ENCODE measurements around the gene TRIM17. TPM values are rescaled to one million over a fixed set of nuclear protein-coding genes. Genes with fewer than 3 reads are reported as not detected.

TRIM17 gene
- total and polyA plus RNA-seq, 2 experiments from 2014 or later = 0.86 to 1.1 TPM

DNA sequence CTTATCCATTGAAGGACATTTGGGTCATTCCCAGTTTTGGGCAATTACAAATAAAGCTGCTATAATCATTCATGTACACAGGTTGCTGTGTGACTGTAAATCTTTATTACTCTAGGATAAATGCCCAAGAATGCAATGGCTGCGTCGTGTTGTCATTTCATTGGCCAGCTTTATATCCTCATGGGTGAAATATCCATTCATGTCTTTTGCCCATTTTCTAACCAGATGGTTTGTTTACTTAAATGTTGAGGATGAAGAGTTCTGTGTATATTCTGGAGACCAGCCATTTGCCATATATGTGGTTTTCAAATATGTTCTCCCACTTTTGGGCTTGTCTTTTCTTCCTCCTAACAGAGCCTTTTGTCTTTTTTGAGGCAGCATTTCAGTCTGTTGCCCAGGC lies 35.3 kb downstream of the TRIM17 start:
- no peak for DNase-seq (ENCODE audit: low spot score)
- H3K27me3 ChIP-seq (ENCODE audit: insufficient read depth) = peaks cover 59% of the 10 kb centered on the region
- H3K79me2 ChIP-seq (replicated peaks; ENCODE audit: insufficient read depth) = no peaks in the 10 kb centered on the region
- H3F3A ChIP-seq (replicated peaks; ENCODE audit: low read depth) = no peaks in the 10 kb centered on the region
- H3K9me2 ChIP-seq (ENCODE audit: insufficient read depth) = no peaks in the 10 kb centered on the region
- no peak overlapping the region for H3K4me3 Mint-ChIP-seq
- peaks cover 6% of the 10 kb centered on the region; the same call in 1 of the 2 replicates for H3K4me1 ChIP-seq (ENCODE audit: insufficient read depth)
- no peak overlapping the region for H3K27ac Mint-ChIP-seq
- H3K9me3 Mint-ChIP-seq = no peaks in the 10 kb centered on the region
- H3K36me3 ChIP-seq (ENCODE audit: insufficient read depth) = no peaks in the 10 kb centered on the region
- no peak overlapping the region for H3K4me2 ChIP-seq
- no peak for TF ChIP-seq POLR2AphosphoS5 (IDR thresholded peaks at IDR 0.05; ENCODE audit: low read depth)
- no peak for TF ChIP-seq ZNF114 (CRISPR knock-in tag; IDR thresholded peaks at IDR 0.05)
- no peak for TF ChIP-seq NANOG (IDR thresholded peaks at IDR 0.05; ENCODE audit: borderline replicate concordance)
- no peak for TF ChIP-seq ZNF331 (CRISPR knock-in tag; IDR thresholded peaks at IDR 0.05; ENCODE audit: low read depth)
- TF ChIP-seq CREB1 (CRISPR knock-in tag; IDR thresholded peaks at IDR 0.05; ENCODE audit: low read depth) = no peak
- TF ChIP-seq STAT1 (IDR thresholded peaks at IDR 0.05; ENCODE audit: unreplicated experiment) = no peak
- TF ChIP-seq, protein P1, sequence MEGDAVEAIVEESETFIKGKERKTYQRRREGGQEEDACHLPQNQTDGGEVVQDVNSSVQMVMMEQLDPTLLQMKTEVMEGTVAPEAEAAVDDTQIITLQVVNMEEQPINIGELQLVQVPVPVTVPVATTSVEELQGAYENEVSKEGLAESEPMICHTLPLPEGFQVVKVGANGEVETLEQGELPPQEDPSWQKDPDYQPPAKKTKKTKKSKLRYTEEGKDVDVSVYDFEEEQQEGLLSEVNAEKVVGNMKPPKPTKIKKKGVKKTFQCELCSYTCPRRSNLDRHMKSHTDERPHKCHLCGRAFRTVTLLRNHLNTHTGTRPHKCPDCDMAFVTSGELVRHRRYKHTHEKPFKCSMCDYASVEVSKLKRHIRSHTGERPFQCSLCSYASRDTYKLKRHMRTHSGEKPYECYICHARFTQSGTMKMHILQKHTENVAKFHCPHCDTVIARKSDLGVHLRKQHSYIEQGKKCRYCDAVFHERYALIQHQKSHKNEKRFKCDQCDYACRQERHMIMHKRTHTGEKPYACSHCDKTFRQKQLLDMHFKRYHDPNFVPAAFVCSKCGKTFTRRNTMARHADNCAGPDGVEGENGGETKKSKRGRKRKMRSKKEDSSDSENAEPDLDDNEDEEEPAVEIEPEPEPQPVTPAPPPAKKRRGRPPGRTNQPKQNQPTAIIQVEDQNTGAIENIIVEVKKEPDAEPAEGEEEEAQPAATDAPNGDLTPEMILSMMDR (conservative IDR thresholded peaks at IDR 0.05; ENCODE audit: low read depth in 2 of 2) = no peak
- peaks cover under 1% of the 10 kb centered on the region; the same call in 1 of the 3 replicates for H3K36me3 Mint-ChIP-seq (ENCODE audit: low read depth)
- no peak overlapping the region for H3K27ac ChIP-seq (ENCODE audit: low read depth)
- H3K4me1 Mint-ChIP-seq = peaks cover 9% of the 10 kb centered on the region; the same call in 1 of the 3 replicates
- H3K27me3 Mint-ChIP-seq (ENCODE audit: insufficient read depth, low read depth, poor library complexity) = peaks cover 20% of the 10 kb centered on the region
- no peaks in the 10 kb centered on the region for H4K20me1 ChIP-seq (replicated peaks; ENCODE audit: insufficient read depth)
- H2AFZ ChIP-seq = no peak overlapping the region
- ATAC-seq = no peak
- no peak overlapping the region for H3K4me3 ChIP-seq

DNA sequence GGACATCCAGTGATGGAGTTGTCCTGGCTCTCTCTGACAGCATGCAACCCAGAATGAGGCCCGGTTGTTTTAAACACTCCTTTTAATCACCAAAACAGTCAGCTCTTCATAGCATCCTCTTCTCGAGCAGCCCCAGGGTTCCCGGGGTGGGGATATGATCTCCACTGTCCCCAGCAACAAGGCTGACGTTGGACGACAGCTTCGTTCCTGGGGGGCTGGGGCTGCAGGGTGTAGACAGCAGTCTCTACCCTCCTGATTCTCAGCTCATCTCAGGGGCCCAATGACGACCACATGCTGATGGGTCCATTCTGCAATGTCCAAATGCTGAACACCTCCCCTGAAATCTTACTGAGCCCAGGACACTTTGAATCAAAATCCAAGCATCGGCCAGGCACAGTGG lies 37.0 kb downstream of the TRIM17 start:
- Histone ChIP-seq H3K4me2 (peak overlapping the region; percentile 97), H3F3A (replicated peaks; ENCODE audit: low read depth) (no peaks in the 10 kb centered on the region), H3K79me2 (replicated peaks; ENCODE audit: insufficient read depth) (no peaks in the 10 kb centered on the region), H3K4me3 (peak overlapping the region; percentile 89), H4K20me1 (replicated peaks; ENCODE audit: insufficient read depth) (no peaks in the 10 kb centered on the region), H3K9me2 (ENCODE audit: insufficient read depth) (no peaks in the 10 kb centered on the region), H3K36me3 (ENCODE audit: insufficient read depth) (no peaks in the 10 kb centered on the region), H3K27me3 (ENCODE audit: insufficient read depth) (peaks cover 54% of the 10 kb centered on the region), H2AFZ (peak overlapping the region; percentile 100; the same call in 1 of the 2 replicates), H3K27ac (ENCODE audit: low read depth) (no peak overlapping the region), H3K4me1 (ENCODE audit: insufficient read depth) (peaks cover 6% of the 10 kb centered on the region; the same call in 1 of the 2 replicates)
- Mint-ChIP-seq H3K36me3 (ENCODE audit: low read depth) (peaks cover 3% of the 10 kb centered on the region; the same call in 1 of the 3 replicates), H3K4me3 (peak overlapping the region; percentile 93), H3K9me3 (no peaks in the 10 kb centered on the region), H3K4me1 (peaks cover 9% of the 10 kb centered on the region; the same call in 1 of the 3 replicates), H3K27ac (no peak overlapping the region), H3K27me3 (ENCODE audit: insufficient read depth, low read depth, poor library complexity) (peaks cover 20% of the 10 kb centered on the region)
- ATAC-seq (no peak), DNase-seq (ENCODE audit: low spot score) (no peak)
- TF ChIP-seq ZNF114 (CRISPR knock-in tag; IDR thresholded peaks at IDR 0.05) (no peak), CREB1 (CRISPR knock-in tag; IDR thresholded peaks at IDR 0.05; ENCODE audit: low read depth) (no peak), STAT1 (IDR thresholded peaks at IDR 0.05; ENCODE audit: unreplicated experiment) (no peak), ZNF331 (CRISPR knock-in tag; IDR thresholded peaks at IDR 0.05; ENCODE audit: low read depth) (no peak), JUNB (IDR thresholded peaks at IDR 0.05; ENCODE audit: unreplicated experiment) (no peak)
- TF ChIP-seq, protein P2, sequence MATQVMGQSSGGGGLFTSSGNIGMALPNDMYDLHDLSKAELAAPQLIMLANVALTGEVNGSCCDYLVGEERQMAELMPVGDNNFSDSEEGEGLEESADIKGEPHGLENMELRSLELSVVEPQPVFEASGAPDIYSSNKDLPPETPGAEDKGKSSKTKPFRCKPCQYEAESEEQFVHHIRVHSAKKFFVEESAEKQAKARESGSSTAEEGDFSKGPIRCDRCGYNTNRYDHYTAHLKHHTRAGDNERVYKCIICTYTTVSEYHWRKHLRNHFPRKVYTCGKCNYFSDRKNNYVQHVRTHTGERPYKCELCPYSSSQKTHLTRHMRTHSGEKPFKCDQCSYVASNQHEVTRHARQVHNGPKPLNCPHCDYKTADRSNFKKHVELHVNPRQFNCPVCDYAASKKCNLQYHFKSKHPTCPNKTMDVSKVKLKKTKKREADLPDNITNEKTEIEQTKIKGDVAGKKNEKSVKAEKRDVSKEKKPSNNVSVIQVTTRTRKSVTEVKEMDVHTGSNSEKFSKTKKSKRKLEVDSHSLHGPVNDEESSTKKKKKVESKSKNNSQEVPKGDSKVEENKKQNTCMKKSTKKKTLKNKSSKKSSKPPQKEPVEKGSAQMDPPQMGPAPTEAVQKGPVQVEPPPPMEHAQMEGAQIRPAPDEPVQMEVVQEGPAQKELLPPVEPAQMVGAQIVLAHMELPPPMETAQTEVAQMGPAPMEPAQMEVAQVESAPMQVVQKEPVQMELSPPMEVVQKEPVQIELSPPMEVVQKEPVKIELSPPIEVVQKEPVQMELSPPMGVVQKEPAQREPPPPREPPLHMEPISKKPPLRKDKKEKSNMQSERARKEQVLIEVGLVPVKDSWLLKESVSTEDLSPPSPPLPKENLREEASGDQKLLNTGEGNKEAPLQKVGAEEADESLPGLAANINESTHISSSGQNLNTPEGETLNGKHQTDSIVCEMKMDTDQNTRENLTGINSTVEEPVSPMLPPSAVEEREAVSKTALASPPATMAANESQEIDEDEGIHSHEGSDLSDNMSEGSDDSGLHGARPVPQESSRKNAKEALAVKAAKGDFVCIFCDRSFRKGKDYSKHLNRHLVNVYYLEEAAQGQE (IDR thresholded peaks at IDR 0.05; ENCODE audit: unreplicated experiment) = no peak
- TF ChIP-seq, protein P3, sequence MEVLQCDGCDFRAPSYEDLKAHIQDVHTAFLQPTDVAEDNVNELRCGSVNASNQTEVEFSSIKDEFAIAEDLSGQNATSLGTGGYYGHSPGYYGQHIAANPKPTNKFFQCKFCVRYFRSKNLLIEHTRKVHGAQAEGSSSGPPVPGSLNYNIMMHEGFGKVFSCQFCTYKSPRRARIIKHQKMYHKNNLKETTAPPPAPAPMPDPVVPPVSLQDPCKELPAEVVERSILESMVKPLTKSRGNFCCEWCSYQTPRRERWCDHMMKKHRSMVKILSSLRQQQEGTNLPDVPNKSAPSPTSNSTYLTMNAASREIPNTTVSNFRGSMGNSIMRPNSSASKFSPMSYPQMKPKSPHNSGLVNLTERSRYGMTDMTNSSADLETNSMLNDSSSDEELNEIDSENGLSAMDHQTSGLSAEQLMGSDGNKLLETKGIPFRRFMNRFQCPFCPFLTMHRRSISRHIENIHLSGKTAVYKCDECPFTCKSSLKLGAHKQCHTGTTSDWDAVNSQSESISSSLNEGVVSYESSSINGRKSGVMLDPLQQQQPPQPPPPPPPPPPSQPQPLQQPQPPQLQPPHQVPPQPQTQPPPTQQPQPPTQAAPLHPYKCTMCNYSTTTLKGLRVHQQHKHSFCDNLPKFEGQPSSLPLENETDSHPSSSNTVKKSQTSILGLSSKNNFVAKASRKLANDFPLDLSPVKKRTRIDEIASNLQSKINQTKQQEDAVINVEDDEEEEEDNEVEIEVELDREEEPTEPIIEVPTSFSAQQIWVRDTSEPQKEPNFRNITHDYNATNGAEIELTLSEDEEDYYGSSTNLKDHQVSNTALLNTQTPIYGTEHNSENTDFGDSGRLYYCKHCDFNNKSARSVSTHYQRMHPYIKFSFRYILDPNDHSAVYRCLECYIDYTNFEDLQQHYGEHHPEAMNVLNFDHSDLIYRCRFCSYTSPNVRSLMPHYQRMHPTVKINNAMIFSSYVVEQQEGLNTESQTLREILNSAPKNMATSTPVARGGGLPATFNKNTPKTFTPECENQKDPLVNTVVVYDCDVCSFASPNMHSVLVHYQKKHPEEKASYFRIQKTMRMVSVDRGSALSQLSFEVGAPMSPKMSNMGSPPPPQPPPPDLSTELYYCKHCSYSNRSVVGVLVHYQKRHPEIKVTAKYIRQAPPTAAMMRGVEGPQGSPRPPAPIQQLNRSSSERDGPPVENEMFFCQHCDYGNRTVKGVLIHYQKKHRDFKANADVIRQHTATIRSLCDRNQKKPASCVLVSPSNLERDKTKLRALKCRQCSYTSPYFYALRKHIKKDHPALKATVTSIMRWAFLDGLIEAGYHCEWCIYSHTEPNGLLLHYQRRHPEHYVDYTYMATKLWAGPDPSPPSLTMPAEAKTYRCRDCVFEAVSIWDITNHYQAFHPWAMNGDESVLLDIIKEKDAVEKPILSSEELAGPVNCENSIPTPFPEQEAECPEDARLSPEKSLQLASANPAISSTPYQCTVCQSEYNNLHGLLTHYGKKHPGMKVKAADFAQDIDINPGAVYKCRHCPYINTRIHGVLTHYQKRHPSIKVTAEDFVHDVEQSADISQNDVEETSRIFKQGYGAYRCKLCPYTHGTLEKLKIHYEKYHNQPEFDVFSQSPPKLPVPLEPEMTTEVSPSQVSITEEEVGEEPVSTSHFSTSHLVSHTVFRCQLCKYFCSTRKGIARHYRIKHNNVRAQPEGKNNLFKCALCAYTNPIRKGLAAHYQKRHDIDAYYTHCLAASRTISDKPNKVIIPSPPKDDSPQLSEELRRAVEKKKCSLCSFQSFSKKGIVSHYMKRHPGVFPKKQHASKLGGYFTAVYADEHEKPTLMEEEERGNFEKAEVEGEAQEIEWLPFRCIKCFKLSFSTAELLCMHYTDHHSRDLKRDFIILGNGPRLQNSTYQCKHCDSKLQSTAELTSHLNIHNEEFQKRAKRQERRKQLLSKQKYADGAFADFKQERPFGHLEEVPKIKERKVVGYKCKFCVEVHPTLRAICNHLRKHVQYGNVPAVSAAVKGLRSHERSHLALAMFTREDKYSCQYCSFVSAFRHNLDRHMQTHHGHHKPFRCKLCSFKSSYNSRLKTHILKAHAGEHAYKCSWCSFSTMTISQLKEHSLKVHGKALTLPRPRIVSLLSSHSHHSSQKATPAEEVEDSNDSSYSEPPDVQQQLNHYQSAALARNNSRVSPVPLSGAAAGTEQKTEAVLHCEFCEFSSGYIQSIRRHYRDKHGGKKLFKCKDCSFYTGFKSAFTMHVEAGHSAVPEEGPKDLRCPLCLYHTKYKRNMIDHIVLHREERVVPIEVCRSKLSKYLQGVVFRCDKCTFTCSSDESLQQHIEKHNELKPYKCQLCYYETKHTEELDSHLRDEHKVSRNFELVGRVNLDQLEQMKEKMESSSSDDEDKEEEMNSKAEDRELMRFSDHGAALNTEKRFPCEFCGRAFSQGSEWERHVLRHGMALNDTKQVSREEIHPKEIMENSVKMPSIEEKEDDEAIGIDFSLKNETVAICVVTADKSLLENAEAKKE (CRISPR knock-in tag; IDR thresholded peaks at IDR 0.05) = no peak
